H1 (cell line): ENCODE data around the gene PIGH. TPM values are rescaled to one million over a fixed set of nuclear protein-coding genes. Genes with fewer than 3 reads are reported as not detected.

ENCODE experiments used
- CHD1 ChIP-seq: IDR thresholded peaks from 2 replicates; pipeline ENCODE4 v1.6.1; 2012; ENCODE audit warnings: low read depth, low read length, improper control_type of control experiment
- CREB1 ChIP-seq: IDR thresholded peaks from 2 replicates; pipeline ENCODE4 v1.6.1; 2012; ENCODE audit warnings: inconsistent platforms
- EGR1 ChIP-seq: IDR thresholded peaks from 2 replicates; pipeline ENCODE4 v1.6.1; 2011; ENCODE audit warnings: low read depth, low read length, borderline replicate concordance
- polyA plus RNA-seq, 7 experiments: library from polyadenylated mRNA; depleted of rRNA in 3 of 7; stranded (reverse) in 5 of 7; unstranded in 2 of 7; fragments of >200 nt in 5 of 7; fragments of 200-250 nt in 2 of 7; gene quantifications; 1 replicate in 5 of 7; 2 replicates in 1 of 7; 4 replicates in 1 of 7; pipeline versions ENCODE4 v1.2.1 to v1.2.3, GENCODE V29; 2011 to 2013; ENCODE audit warnings: missing spikeins in 2 of 7, mixed read lengths in 2 of 7
- total RNA-seq: library from RNA; stranded (reverse); fragmentation: NEBNext Ultra II Directional; extraction: Animal tissue kit (Norgen Biotek cat#: 25700); gene quantifications from 2 replicates; pipeline ENCODE4 v1.2.1, GENCODE V29; 2021
- TF ChIP-seq, protein P1 (sequence below): IDR thresholded peaks from 2 replicates; pipeline ENCODE4 v1.6.1; 2011; ENCODE audit warnings: low read depth, mild to moderate bottlenecking, low read length; ENCODE audit not compliant: insufficient read depth

PIGH gene
- total and polyA plus RNA-seq, 2 of the 8 experiments (the other 6 are each of a cell fraction or from before 2014, with no cell fraction given): 7.2 to 8.6 TPM

DNA sequence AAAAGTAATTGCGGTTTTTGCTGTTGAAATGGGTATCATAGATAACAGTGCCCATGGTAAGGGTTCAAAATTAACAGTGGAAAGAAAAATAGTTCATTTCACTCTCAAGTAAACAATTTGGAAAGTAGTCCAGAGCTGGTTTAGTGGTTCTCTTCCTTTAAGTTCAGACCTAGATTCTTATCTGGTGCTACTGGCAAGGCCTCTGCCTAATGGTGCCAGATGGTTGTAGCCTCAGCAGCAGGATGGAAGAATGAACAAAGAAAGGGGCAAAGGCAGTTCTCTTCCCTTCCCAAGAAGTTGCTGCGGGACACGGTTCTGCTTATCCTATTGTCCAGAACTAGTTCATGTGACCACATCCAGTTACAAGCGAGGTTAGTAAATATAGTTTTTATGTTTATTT lies 30.1 kb upstream of the PIGH start (continued):
- TF ChIP-seq CHD1: no peak
- TF ChIP-seq, protein P1, sequence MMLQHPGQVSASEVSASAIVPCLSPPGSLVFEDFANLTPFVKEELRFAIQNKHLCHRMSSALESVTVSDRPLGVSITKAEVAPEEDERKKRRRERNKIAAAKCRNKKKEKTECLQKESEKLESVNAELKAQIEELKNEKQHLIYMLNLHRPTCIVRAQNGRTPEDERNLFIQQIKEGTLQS: no peak
- no peak for TF ChIP-seq CREB1
- TF ChIP-seq EGR1: no peak
